Lower leg skin (tissue), 3 donors: Measurements from ENCODE around the gene IPO9.

Experiments used
- POLR2A ChIP-seq, 2 donors: fragments of 450-650 bp; IDR thresholded peaks; one replicate each; pipeline ENCODE4 v1.6.1; 2016 to 2017; ENCODE audit warnings: antibody characterized with exemption in 2 of 2, mild to moderate bottlenecking in 1 of 2, moderate library complexity in 1 of 2
- TF ChIP-seq, protein P1 (sequence below), 3 donors: fragments of 450-650 bp; IDR thresholded peaks; one replicate each; pipeline ENCODE4 v1.5.1; 2016; ENCODE audit warnings: antibody characterized with exemption in 3 of 3, mild to moderate bottlenecking in 3 of 3, moderate library complexity in 2 of 3

DNA sequence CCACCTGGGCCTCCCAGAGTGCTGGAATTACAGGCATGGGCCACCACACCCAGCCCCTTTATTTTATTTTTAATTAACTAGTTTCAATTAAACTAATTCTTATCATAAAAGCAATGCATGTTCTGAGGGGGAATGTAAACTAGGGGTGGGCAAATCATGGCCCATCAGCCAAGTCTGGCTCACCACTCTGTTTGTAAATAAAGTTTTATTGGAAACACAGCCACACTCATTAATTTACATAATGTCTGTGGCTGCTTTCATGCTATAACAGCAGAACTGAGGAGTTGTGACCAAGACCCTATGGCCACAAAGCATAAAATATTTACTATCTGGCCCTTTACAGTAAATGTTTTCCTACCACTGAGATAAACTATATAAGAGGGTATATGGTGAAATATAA is 28.7 kb upstream of the IPO9 start:
- TF ChIP-seq, protein P1, sequence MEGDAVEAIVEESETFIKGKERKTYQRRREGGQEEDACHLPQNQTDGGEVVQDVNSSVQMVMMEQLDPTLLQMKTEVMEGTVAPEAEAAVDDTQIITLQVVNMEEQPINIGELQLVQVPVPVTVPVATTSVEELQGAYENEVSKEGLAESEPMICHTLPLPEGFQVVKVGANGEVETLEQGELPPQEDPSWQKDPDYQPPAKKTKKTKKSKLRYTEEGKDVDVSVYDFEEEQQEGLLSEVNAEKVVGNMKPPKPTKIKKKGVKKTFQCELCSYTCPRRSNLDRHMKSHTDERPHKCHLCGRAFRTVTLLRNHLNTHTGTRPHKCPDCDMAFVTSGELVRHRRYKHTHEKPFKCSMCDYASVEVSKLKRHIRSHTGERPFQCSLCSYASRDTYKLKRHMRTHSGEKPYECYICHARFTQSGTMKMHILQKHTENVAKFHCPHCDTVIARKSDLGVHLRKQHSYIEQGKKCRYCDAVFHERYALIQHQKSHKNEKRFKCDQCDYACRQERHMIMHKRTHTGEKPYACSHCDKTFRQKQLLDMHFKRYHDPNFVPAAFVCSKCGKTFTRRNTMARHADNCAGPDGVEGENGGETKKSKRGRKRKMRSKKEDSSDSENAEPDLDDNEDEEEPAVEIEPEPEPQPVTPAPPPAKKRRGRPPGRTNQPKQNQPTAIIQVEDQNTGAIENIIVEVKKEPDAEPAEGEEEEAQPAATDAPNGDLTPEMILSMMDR (IDR thresholded peaks at IDR 0.05), result no peak
- no peak for TF ChIP-seq POLR2A (IDR thresholded peaks at IDR 0.05)
